Upper lobe of left lung (tissue), 4 donors: ENCODE measurements around the gene KRABD2.
A peak's percentile ranks its signal among the peaks of the same experiment; 100 is the strongest.

Experiments
- CTCF ChIP-seq, 6 experiments: fragments of 450-650 bp in 4 of 6; fragments of 200-600 bp in 2 of 6; sonication (generic) in 2 of 6; IDR thresholded peaks; one replicate each; pipeline ENCODE4 v1.5.1; 2016 to 2019; ENCODE audit warnings: antibody characterized with exemption in 6 of 6
- POLR2A ChIP-seq, 4 donors: fragments of 450-650 bp; IDR thresholded peaks; one replicate each; pipeline ENCODE4 v1.5.1; 2016 to 2017; ENCODE audit warnings: antibody characterized with exemption in 4 of 4, mild to moderate bottlenecking in 2 of 4
- POLR2AphosphoS5 ChIP-seq, 2 donors: sonication (generic); formaldehyde crosslinking; IDR thresholded peaks; one replicate each; pipeline ENCODE4 v1.5.1; 2017; ENCODE audit warnings: antibody characterized with exemption in 2 of 2

GRCh38 chr17:8366231-8366630 lies 10.3 kb downstream of the KRABD2 start:
- TF ChIP-seq POLR2AphosphoS5 (IDR thresholded peaks at IDR 0.05) (peak in 1 of 2 donors; percentile 59), POLR2A (IDR thresholded peaks at IDR 0.05) (no peak), CTCF (IDR thresholded peaks at IDR 0.05) (no peak)
